ENCODE results near the gene RPSA. TPM values are rescaled to one million over a fixed set of nuclear protein-coding genes. Genes with fewer than 3 reads are reported as not detected.
A peak's percentile ranks its signal among the peaks of the same experiment; 100 is the strongest.

The RPSA gene
- total and polyA plus RNA-seq, 9 of the 15 experiments (the other 6 are each of a cell fraction or from before 2014, with no cell fraction given): 2,290 to 4,272 (median 2,730) TPM

DNA sequence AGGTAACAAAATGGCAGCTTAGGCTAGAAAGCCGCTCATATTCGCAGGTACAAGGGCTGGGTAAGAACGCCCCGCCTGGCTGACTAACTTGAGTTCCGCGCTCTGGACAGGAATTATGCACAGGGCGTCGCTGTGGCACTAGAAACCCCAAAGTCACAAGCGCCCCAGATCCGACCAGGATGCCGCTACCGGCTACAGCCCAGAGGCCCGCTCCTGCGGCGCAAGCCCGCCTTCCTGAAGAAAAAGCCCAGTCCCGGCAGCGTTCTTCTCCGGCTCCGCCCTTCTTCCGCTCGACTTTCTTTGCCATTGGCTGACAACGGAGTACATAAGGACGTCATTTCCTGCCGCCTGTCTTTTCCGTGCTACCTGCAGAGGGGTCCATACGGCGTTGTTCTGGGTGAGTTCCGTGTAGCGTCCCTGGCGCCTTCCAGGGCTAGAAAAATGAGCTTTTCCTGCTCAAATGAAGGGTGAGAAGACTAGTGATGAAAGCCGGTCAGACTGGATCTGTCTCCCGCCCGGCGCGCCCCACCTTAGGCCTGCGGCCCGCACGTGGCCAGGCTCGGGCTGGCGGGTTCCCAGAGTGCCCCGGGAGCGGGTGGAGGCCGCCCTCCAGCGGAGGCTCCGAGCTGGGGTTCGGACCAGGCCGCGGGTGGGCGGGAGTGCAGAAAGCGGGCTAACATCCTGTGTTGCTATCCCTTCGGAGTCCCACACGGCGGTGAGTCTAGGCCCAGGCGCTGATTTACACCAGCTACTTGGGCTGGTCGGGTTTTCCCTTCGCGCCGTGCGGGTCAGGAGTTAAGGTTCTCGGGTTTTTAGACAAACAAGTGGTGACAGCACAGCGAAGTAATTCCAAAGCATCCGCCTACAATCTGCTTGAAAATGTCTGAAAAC lies at the start of gene RPSA (continued):
- TF ChIP-seq ZNF277 (CRISPR knock-in tag; IDR thresholded peaks at IDR 0.05; ENCODE audit: borderline replicate concordance): no peak
- TF ChIP-seq ZC3H11A (IDR thresholded peaks at IDR 0.05; ENCODE audit: low read depth, low read length): no peak
- TF ChIP-seq FIP1L1 (IDR thresholded peaks at IDR 0.05; ENCODE audit: low read depth, low read length, poor library complexity, severe bottlenecking): peak; percentile 97
- TF ChIP-seq NUFIP1 (IDR thresholded peaks at IDR 0.05; ENCODE audit: partially characterized antibody): no peak
- peak; percentile 91 for TF ChIP-seq MBD2 (IDR thresholded peaks at IDR 0.05; ENCODE audit: borderline replicate concordance, low read depth)
- TF ChIP-seq ZBED1 (IDR thresholded peaks at IDR 0.05): peak; percentile 72; the same call in 1 of the 2 replicates
- no peak for TF ChIP-seq RFX1 (IDR thresholded peaks at IDR 0.05)
- TF ChIP-seq PHTF2 (CRISPR knock-in tag; IDR thresholded peaks at IDR 0.05): no peak
- peak; percentile 97; the same call in 1 of the 2 replicates for TF ChIP-seq KAT7 (CRISPR knock-in tag; IDR thresholded peaks at IDR 0.05; ENCODE audit: borderline replicate concordance)
- 0 out of 2 replicates have a peak, but pooled peaks have one; percentile 85 for TF ChIP-seq ZC3H8 (IDR thresholded peaks at IDR 0.05)
- TF ChIP-seq KDM4B (IDR thresholded peaks at IDR 0.05; ENCODE audit: borderline replicate concordance in 2 of 2, low read depth in 1 of 2): peak in 1 of 2 experiments; percentile 82; a peak in 1 of 4 replicates
- TF ChIP-seq, protein P1, sequence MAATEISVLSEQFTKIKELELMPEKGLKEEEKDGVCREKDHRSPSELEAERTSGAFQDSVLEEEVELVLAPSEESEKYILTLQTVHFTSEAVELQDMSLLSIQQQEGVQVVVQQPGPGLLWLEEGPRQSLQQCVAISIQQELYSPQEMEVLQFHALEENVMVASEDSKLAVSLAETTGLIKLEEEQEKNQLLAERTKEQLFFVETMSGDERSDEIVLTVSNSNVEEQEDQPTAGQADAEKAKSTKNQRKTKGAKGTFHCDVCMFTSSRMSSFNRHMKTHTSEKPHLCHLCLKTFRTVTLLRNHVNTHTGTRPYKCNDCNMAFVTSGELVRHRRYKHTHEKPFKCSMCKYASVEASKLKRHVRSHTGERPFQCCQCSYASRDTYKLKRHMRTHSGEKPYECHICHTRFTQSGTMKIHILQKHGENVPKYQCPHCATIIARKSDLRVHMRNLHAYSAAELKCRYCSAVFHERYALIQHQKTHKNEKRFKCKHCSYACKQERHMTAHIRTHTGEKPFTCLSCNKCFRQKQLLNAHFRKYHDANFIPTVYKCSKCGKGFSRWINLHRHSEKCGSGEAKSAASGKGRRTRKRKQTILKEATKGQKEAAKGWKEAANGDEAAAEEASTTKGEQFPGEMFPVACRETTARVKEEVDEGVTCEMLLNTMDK (IDR thresholded peaks at IDR 0.05; ENCODE audit: borderline replicate concordance, insufficient read depth, low read depth, low read length, poor library complexity, severe bottlenecking): peak; percentile 98
- TF ChIP-seq ZNF24 (IDR thresholded peaks at IDR 0.05): peak; percentile 61
- no peak for TF ChIP-seq NR3C1 (CRISPR knock-in tag; IDR thresholded peaks at IDR 0.05)
- no peak for TF ChIP-seq RFX7 (CRISPR knock-in tag; IDR thresholded peaks at IDR 0.05)
- TF ChIP-seq BCLAF1 (IDR thresholded peaks at IDR 0.05; ENCODE audit: borderline replicate concordance in 1 of 2, control insufficient read depth in 1 of 2, low read depth in 2 of 2, low read length in 1 of 2): peak in 1 of 2 experiments; percentile 67; a peak in 3 of 4 replicates
- TF ChIP-seq ZNF347 (CRISPR knock-in tag; IDR thresholded peaks at IDR 0.05; ENCODE audit: low read depth): no peak
- no peak; the same call in 1 of the 2 replicates for TF ChIP-seq CBX5 (IDR thresholded peaks at IDR 0.05; ENCODE audit: borderline replicate concordance, low read depth)
- no peak for TF ChIP-seq ZNF778 (CRISPR knock-in tag; IDR thresholded peaks at IDR 0.05)
